Lower leg skin (tissue), 3 donors: ENCODE results near the gene PDE8B.

Source experiments
- CTCF ChIP-seq, 3 donors: fragments of 450-650 bp; IDR thresholded peaks; one replicate each; pipeline ENCODE4 v1.5.1; 2016; ENCODE audit warnings: antibody characterized with exemption in 3 of 3, mild to moderate bottlenecking in 3 of 3, moderate library complexity in 2 of 3
- POLR2A ChIP-seq, 2 donors: fragments of 450-650 bp; IDR thresholded peaks; one replicate each; pipeline ENCODE4 v1.6.1; 2016 to 2017; ENCODE audit warnings: antibody characterized with exemption in 2 of 2, mild to moderate bottlenecking in 1 of 2, moderate library complexity in 1 of 2

GRCh38 chr5:77312413-77312812 lies 101.9 kb downstream of the PDE8B start:
- TF ChIP-seq POLR2A (IDR thresholded peaks at IDR 0.05) = no peak
- TF ChIP-seq CTCF (IDR thresholded peaks at IDR 0.05) = no peak
